AG09309 (cell line): ENCODE measurements around the gene AK1.

Source experiments
- DNase-seq: peaks from one replicate; pipeline ENCODE4 v3.0.0-alpha.2; 2010; ENCODE audit warnings: low read depth
- H3K4me3 ChIP-seq: 2 replicates; pipeline ENCODE4 v1.5.1; 2011; ENCODE audit warnings: mild to moderate bottlenecking, low read depth, low read length, moderate library complexity; ENCODE audit not compliant: control insufficient read depth
- CTCF ChIP-seq: IDR thresholded peaks from 2 replicates; pipeline ENCODE4 v1.5.1; 2011; ENCODE audit warnings: mild to moderate bottlenecking, low read depth, low read length, inconsistent platforms; ENCODE audit not compliant: insufficient read depth, control insufficient read depth; ENCODE audit errors: missing control alignments

The AK1 gene

GRCh38 chr9:127895811-127896210 is 18.3 kb upstream of the AK1 start:
- no peak overlapping the region for H3K4me3 ChIP-seq
- no peak for TF ChIP-seq CTCF
- DNase-seq, result no peak

- H3K4me3 ChIP-seq, result no peak overlapping the region
- TF ChIP-seq CTCF, result no peak
- no peak for DNase-seq
Observed at GRCh38 chr9:127893392-127893791, 15.9 kb upstream of the AK1 start.

GRCh38 chr9:127892831-127893230 is 15.4 kb upstream of the AK1 start:
- H3K4me3 ChIP-seq, result no peak overlapping the region
- TF ChIP-seq CTCF, result no peak
- DNase-seq, result no peak

- TF ChIP-seq CTCF, result no peak
- no peak for DNase-seq
- H3K4me3 ChIP-seq, result no peak overlapping the region
Observed at GRCh38 chr9:127890053-127890452, 12.6 kb upstream of the AK1 start.

- TF ChIP-seq CTCF, result no peak
- H3K4me3 ChIP-seq, result no peak overlapping the region
- DNase-seq, result no peak
Observed at GRCh38 chr9:127887792-127888191, 10.3 kb upstream of the AK1 start.

GRCh38 chr9:127886401-127886972 is 9.0 kb upstream of the AK1 start:
- no peak overlapping the region for H3K4me3 ChIP-seq
- TF ChIP-seq CTCF, result no peak
- no peak for DNase-seq

GRCh38 chr9:127885508-127886281 is 8.2 kb upstream of the AK1 start:
- H3K4me3 ChIP-seq, result no peak overlapping the region
- no peak for TF ChIP-seq CTCF
- no peak for DNase-seq
